HepG2 (cell line): Measurements from ENCODE around the gene AP3B1. TPM values are rescaled to one million over a fixed set of nuclear protein-coding genes. Genes with fewer than 3 reads are reported as not detected.

Experiments used
- AHDC1 ChIP-seq: sonication (generic); formaldehyde crosslinking; IDR thresholded peaks from 2 replicates; pipeline ENCODE4 v1.5.1; 2020; ENCODE audit warnings: mild to moderate bottlenecking, missing genetic modification reagents, borderline replicate concordance
- ARNT ChIP-seq: fragments of 450-650 bp; IDR thresholded peaks from 2 replicates; pipeline ENCODE4 v1.6.1; 2017
- FIP1L1 ChIP-seq: fragments of 200-400 bp; formaldehyde crosslinking; IDR thresholded peaks from 2 replicates; pipeline ENCODE4 v1.6.1; 2018; ENCODE audit warnings: low read depth, mild to moderate bottlenecking, low read length, moderate library complexity, borderline replicate concordance; ENCODE audit not compliant: insufficient read depth
- GATAD2A ChIP-seq: IDR thresholded peaks from 2 replicates; pipeline ENCODE4 v1.6.1; 2016
- GTF2F1 ChIP-seq: fragments of 150-350 bp; IDR thresholded peaks from 2 replicates; pipeline ENCODE4 v1.6.1; 2014; ENCODE audit warnings: low read length
- HDAC2 ChIP-seq: sonication (generic); formaldehyde crosslinking; IDR thresholded peaks from 2 replicates; pipeline ENCODE4 v1.4.0; 2020; ENCODE audit warnings: missing genetic modification reagents
- ISL2 ChIP-seq: sonication (generic); formaldehyde crosslinking; IDR thresholded peaks from 2 replicates; pipeline ENCODE4 v1.5.0; 2020; ENCODE audit warnings: missing genetic modification reagents
- KDM3A ChIP-seq: IDR thresholded peaks from 2 replicates; pipeline ENCODE4 v1.6.1; 2018; ENCODE audit warnings: low read depth, missing compliant biosample characterization
- MTF1 ChIP-seq: sonication (generic); formaldehyde crosslinking; IDR thresholded peaks from 2 replicates; pipeline ENCODE4 v1.5.0; 2020; ENCODE audit warnings: missing genetic modification reagents
- NBN ChIP-seq: fragments of 450-650 bp; conservative IDR thresholded peaks from 2 replicates; pipeline ENCODE4 v1.6.1; 2017
- NFYB ChIP-seq: sonication (generic); formaldehyde crosslinking; IDR thresholded peaks from 2 replicates; pipeline ENCODE4 v1.4.0; 2020; ENCODE audit warnings: missing genetic modification reagents
- RXRB ChIP-seq: IDR thresholded peaks from 2 replicates; pipeline ENCODE4 v1.6.1; 2016; ENCODE audit warnings: borderline replicate concordance, missing genetic modification reagents, missing compliant biosample characterization
- SATB2 ChIP-seq: sonication (generic); formaldehyde crosslinking; IDR thresholded peaks from 2 replicates; pipeline ENCODE4 v1.5.0; 2020; ENCODE audit warnings: missing genetic modification reagents
- TBX2 ChIP-seq: sonication (generic); formaldehyde crosslinking; IDR thresholded peaks from 2 replicates; pipeline ENCODE4 v1.5.0; 2020; ENCODE audit warnings: missing genetic modification reagents, mild to moderate bottlenecking, borderline replicate concordance
- U2AF1 ChIP-seq: fragments of 200-400 bp; formaldehyde crosslinking; optimal IDR thresholded peaks from 2 replicates; pipeline ENCODE3; 2017; ENCODE audit warnings: mild to moderate bottlenecking, low read depth, low read length
- ZFP90 ChIP-seq: sonication (generic); formaldehyde crosslinking; IDR thresholded peaks from 2 replicates; pipeline ENCODE4 v1.8.0; 2022; ENCODE audit warnings: missing genetic modification reagents, mild to moderate bottlenecking, inconsistent platforms, borderline replicate concordance
- ZNF24 ChIP-seq: fragments of 450-650 bp; IDR thresholded peaks from 2 replicates; pipeline ENCODE4 v1.6.1; 2017; ENCODE audit warnings: antibody characterized with exemption, mild to moderate bottlenecking
- ZNF362 ChIP-seq: sonication (generic); formaldehyde crosslinking; IDR thresholded peaks from 2 replicates; pipeline ENCODE4 v1.4.0; 2020; ENCODE audit warnings: missing genetic modification reagents, mild to moderate bottlenecking, borderline replicate concordance
- ZNF761 ChIP-seq: sonication (generic); formaldehyde crosslinking; conservative IDR thresholded peaks from 2 replicates; pipeline ENCODE4 v1.4.0; 2020; ENCODE audit warnings: mild to moderate bottlenecking, missing genetic modification reagents
- polyA plus RNA-seq, 8 experiments: library from polyadenylated mRNA; depleted of rRNA in 3 of 8; stranded (reverse) in 7 of 8; unstranded in 1 of 8; fragments of >200 nt; fragmentation: Illumina TruSeq in 4 of 8; extraction: Trizol in 4 of 8; gene quantifications; 2 replicates each; pipeline versions ENCODE4 v1.2.1 to v1.2.3, GENCODE V29; 2011 to 2016; ENCODE audit warnings: low read depth in 4 of 8, missing spikeins in 1 of 8, mixed read lengths in 1 of 8; ENCODE audit not compliant: insufficient read depth in 1 of 8
- total RNA-seq, 5 experiments: library from RNA; depleted of rRNA; stranded (reverse); fragments of >200 nt; fragmentation: Illumina TruSeq; extraction: Trizol; gene quantifications; 2 replicates each; pipeline ENCODE4 v1.2.3, GENCODE V29; 2016; ENCODE audit warnings: low read depth in 1 of 5
- TF ChIP-seq, protein P1 (sequence below): sonication (generic); formaldehyde crosslinking; IDR thresholded peaks from 2 replicates; pipeline ENCODE4 v1.8.0; 2022; ENCODE audit warnings: mild to moderate bottlenecking, missing genetic modification reagents; ENCODE audit not compliant: insufficient replicate concordance
- TF ChIP-seq, protein P2 (sequence below): sonication (generic); formaldehyde crosslinking; IDR thresholded peaks from 2 replicates; pipeline ENCODE4 v1.4.0; 2020; ENCODE audit warnings: mild to moderate bottlenecking, missing genetic modification reagents

The AP3B1 gene
- total and polyA plus RNA-seq, 2 of the 13 experiments (the other 11 are each of a cell fraction or from before 2014, with no cell fraction given), result 37.7 to 51.2 TPM

GRCh38 chr5:78274540-78275197 lies 19.8 kb downstream of the AP3B1 start (continued):
- TF ChIP-seq MTF1 (CRISPR knock-in tag), result no peak
- TF ChIP-seq, protein P1, sequence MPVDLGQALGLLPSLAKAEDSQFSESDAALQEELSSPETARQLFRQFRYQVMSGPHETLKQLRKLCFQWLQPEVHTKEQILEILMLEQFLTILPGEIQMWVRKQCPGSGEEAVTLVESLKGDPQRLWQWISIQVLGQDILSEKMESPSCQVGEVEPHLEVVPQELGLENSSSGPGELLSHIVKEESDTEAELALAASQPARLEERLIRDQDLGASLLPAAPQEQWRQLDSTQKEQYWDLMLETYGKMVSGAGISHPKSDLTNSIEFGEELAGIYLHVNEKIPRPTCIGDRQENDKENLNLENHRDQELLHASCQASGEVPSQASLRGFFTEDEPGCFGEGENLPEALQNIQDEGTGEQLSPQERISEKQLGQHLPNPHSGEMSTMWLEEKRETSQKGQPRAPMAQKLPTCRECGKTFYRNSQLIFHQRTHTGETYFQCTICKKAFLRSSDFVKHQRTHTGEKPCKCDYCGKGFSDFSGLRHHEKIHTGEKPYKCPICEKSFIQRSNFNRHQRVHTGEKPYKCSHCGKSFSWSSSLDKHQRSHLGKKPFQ (CRISPR knock-in tag), result peak; percentile 29
- no peak for TF ChIP-seq NBN
- peak; percentile 70; the same call in 1 of the 2 replicates for TF ChIP-seq SATB2 (CRISPR knock-in tag)
- peak; percentile 93 for TF ChIP-seq GATAD2A (CRISPR knock-in tag)
- TF ChIP-seq RXRB (CRISPR knock-in tag), result peak; percentile 85
- TF ChIP-seq, protein P2, sequence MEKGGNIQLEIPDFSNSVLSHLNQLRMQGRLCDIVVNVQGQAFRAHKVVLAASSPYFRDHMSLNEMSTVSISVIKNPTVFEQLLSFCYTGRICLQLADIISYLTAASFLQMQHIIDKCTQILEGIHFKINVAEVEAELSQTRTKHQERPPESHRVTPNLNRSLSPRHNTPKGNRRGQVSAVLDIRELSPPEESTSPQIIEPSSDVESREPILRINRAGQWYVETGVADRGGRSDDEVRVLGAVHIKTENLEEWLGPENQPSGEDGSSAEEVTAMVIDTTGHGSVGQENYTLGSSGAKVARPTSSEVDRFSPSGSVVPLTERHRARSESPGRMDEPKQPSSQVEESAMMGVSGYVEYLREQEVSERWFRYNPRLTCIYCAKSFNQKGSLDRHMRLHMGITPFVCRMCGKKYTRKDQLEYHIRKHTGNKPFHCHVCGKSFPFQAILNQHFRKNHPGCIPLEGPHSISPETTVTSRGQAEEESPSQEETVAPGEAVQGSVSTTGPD, result no peak
- peak; percentile 76 for TF ChIP-seq ZFP90
- no peak for TF ChIP-seq ZNF24
- no peak for TF ChIP-seq GTF2F1
- no peak for TF ChIP-seq ZNF761
- no peak for TF ChIP-seq NFYB (CRISPR knock-in tag)
- peak; percentile 94 for TF ChIP-seq ISL2 (CRISPR knock-in tag)
- TF ChIP-seq ZNF362, result peak; percentile 97
- TF ChIP-seq KDM3A (CRISPR knock-in tag), result 0 out of 2 replicates have a peak, but pooled peaks have one; percentile 22
- no peak for TF ChIP-seq FIP1L1
- peak; percentile 86; the same call in 1 of the 2 replicates for TF ChIP-seq AHDC1 (CRISPR knock-in tag)
- peak; percentile 78 for TF ChIP-seq HDAC2
- TF ChIP-seq TBX2 (CRISPR knock-in tag), result peak; percentile 62; the same call in 1 of the 2 replicates
- no peak for TF ChIP-seq ARNT
- no peak for TF ChIP-seq U2AF1
